T-helper 9 cell (primary cell): Measurements from ENCODE around the gene LEFTY1.
A peak's percentile ranks its signal among the peaks of the same experiment; 100 is the strongest.

Experiments used
- DNase-seq: peaks from one replicate; pipeline ENCODE4 v3.0.0-alpha.2; 2020

Gene LEFTY1

DNA sequence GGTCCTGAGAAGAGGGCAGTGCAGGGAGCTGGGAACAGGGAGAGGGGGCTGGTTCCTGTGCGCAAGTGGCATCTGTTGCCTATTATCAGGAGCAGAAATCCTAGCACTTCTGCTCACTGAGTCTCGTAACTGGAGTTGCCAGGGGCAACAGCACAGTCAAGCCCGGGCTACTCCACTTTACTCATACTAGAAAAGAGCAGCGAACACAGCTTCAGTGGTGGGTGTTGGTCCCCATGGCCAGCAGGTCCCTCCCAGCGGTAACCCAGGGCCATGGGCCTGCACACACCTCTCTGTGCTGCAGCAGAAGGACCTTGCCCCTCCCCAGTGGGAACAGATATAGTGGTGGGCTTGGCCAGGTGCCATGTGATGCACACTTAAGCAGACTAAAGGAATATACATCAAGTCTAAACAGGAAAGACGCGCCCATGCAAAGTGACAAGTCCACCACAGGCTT, 26.6 kb upstream of the LEFTY1 start:
- no peak for DNase-seq

- no peak for DNase-seq
Measured at GRCh38 chr1:225914947-225915346, 26.0 kb upstream of the LEFTY1 start.

- DNase-seq = no peak
Measured at GRCh38 chr1:225914391-225914790, 25.4 kb upstream of the LEFTY1 start.

- peak; percentile 71 for DNase-seq
Measured at GRCh38 chr1:225911191-225912130, 22.5 kb upstream of the LEFTY1 start.

DNA sequence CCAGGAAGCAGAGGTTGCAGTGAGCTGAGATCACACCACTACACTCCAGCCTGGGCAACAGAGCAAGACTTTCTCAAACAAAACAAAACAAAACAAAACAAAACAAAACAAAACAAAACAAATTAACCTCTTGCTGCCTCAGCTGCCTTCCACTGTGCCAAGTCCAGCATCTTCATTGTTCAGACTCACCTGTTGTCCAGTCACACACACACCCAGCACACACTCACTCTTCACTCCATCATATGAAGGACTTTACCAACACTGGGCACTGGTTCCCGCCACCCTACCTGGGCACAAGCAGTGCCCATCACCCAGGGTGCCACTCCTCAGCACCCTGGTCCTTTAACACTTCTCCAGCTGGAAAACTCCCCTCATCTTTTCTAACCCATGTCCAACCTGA, 20.5 kb upstream of the LEFTY1 start:
- no peak for DNase-seq

DNA sequence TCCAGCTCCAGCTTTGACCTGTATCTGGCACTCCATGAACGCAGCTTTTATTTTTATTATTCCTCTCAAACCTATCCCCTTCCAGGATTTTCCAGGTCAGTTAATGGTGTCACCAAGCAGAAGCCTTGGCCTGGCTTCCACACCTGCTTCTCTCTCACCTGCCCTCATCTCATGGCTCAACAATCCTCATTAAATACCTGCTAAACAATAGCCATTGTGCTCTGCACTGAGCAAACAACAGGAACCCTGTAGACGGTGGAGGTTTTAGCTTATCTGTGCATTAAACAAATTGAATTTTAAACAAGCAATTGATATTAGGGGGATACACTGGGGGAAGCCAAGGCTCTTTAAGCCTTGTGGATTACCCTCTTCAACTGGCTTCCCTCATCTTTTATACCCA, 19.8 kb upstream of the LEFTY1 start:
- no peak for DNase-seq

DNA sequence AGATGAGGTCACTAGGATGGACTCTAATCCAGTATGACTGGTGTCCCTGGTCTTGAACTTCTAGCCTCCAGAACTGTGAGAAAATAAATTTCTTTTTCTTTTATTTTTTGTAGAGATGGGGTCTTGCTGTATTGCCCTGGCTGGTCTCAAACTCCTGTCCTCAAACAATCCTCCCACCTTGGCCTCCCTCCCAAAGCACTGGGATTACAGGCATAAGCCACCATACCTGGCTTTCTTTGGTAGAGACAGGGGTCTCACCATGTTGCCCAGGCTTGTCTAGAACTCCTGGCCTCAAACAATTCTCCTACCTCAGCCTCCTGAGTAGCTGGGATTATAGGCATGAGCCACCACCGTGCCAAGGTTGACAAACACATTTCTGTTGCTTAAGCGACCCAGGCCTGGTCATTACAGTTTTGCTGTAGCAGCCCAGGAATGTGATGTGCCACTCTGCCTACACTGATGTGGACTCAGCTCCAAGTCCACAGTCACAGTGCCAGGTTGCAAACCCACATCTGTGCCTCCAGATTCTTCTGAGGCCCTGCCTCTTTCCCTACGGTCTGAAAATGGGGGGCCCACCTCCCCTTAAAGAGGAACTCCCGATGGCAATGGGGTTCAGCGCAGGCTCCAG, 19.2 kb upstream of the LEFTY1 start:
- no peak for DNase-seq

DNA sequence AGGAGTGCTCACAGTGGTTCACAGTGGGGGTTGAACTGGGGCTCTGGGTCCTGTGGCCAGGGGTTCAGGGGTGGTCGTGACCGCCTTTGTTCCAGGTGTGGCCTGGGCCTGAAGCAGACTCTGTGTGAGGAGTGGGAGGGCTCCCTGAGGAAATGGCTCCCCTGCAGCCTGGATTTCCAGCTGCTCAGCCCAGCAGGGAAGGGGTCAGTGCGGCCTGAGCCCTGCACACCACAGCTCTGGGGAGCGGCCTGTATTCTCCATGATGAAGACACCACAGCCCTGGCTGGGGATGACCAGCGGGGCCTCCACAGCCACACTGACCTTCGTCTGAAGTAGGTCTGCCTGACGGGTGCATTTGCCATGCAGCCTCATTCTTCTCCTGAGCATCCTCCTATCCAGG, 18.4 kb upstream of the LEFTY1 start:
- DNase-seq = no peak

DNA sequence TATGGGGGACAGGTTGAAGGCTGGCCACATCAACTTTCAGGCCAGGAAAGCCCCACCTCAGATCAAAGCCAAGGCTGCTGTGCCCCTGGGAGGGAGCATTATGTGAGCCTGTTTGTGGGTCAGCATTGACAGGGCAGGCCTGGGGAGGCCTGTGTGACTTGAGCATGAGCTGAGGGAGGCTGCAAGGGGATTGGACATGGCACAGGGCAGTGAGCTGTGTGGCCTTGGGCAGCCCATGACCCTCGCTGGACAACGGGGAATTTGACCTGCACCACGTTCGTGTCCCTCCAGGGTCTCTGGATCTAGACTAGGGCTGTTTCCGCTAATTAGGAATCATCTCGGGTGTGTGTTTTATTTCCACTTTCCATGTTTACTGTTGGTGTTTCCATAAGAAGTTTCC, 17.5 kb upstream of the LEFTY1 start:
- DNase-seq = no peak

- no peak for DNase-seq
Measured at GRCh38 chr1:225903623-225904022, 14.7 kb upstream of the LEFTY1 start.

DNA sequence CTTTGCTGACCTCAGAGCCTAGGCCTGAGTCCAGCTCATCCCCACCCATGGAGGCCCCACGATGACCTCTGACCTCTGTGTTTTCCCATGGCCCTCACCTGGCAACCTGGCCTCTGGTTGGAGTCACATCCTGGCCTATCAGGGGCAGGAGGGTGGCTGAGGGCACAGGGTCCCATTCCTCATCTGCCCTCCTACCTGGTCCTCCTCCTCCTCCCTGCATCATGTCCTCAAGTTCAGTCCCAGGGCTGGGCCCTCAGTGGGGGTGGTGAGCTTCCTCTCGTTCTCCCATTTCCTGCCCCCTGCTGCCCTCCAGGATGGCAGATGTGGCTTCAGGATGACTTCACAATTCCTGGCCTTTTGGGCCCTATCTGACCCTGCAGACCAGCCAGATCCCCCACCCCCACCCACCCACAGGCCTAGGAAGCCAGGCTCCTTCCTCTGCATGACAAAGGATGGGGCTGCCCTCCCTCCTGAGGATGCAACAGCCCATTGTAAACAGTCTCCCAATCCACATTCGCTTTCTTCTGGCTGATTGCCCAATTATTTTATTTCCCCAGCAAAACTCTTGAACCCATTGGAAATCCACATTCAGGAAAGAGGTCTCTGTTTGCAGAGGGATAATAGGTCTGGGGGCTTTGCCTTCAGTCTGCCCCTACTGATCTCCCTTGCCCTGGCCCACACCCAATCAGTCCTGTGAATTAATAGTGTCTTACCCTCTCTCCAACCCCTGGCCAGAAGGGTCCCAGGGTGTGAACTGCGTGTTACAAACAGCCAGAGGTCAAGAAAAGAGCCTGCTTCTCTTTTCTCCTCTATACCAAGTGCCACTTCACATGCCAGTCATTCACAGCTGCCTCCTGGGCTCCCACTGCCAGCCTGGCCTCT, 10.3 kb upstream of the LEFTY1 start:
- no peak for DNase-seq

DNA sequence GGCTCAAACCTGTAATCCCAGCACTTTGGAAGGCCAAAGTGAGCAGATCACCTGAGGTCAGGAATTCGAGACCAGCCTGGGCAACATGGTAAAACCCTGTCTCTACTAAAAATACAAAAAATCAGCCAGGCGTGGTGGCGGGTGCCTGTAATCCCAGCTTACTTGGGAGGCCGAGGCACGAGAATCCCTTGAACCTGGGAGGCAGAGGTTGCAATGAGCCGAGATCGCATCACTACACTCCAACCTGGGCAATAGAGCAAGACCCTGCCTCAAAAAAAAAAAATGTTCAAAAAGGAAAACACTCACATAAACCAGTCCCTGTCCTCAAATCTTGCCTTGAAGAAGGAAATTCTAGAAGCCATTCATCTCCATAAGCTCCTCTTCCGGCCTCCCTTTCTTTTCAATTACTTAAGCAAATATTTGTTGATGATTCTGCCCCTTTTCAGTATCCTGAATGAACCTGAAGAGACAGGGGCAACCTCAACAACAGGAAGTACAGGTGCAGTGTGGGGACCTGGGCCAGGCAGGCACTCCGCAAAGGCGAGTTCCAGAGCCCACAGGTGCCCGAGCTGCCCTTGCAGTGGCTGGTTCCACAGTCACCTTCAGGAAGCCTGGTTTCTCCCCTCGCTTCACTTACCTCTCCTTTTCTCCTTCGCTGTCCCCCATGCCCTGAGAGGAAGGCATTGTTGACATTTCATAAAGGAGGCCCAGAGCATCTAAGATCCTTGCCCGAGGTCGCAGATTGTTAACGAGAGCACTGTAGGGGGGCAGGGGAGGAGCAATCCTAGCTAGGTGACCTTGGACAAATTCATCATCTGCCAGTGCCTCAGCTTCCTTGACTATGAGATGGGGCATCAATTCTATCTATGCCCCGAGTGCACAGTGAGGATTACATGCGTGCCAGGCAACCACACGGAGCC, 8.9 kb upstream of the LEFTY1 start:
- no peak for DNase-seq

DNA sequence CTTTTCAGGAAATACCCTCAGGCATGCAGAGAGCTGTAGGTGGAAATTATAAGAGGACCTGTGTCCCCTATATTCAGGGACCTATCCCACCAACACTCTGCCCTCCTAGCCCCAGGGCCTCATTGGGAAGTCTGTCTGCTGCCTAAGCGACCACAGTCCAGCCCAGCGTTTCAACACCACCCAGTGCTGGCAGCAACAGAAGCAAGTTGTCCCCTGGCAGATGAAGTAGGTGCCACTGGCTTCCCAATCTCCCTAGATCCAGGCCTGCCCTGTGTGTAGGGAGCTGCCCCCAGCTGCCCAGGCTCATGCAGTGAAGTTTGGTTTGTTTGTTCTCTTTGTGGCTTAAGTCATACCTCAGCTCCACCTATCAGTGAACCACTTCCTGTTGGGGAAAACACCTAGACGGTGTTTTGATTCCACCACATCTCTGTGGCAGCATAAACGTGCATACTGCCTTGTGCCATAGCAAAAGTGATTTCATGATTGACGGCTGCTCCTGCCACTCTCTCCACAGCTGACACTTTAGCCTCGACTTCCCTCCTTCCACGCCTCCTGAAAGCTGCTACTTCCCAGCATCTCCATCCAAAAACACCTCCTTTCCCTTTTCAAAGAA, 8.1 kb upstream of the LEFTY1 start:
- DNase-seq = peak; percentile 54

GRCh38 chr1:225896494-225896893, 7.5 kb upstream of the LEFTY1 start:
- DNase-seq = no peak

GRCh38 chr1:225892307-225892706, 3.4 kb upstream of the LEFTY1 start:
- no peak for DNase-seq

DNA sequence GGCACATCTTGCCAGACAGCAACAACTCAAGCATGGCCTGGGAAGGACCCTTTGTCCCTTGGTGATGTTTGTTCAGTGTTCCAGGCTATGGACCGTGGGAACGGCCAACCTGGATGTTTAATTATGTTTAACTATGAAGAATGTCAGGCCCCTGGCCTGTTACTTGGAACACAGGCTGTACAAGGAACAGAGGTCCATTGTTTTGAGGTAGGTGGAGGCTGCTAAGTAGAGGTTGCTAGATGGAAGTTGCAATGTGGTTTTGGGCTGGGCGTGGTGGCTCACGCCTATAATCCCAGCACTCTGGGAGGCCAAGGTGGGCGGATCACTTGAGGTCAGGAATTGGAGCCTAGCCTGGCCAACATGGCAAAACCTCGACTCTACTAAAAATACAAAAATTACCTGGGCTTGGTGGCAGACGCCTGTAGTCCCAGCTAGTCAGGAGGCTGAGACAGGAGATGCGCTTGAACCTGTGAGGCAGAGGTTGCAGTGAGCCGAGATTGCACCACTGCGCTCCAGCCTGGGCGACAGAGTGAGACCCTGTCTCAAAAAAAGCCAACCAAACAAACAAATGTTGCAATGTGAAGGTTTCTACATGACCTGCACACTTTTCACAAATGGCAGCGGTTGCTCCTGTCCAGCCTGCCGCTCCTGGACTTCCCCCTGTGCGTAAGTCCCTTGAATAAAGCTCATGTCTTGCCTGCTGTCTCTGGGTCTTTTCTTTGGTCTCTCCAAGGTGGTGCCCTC, 2.5 kb upstream of the LEFTY1 start:
- no peak for DNase-seq

DNA sequence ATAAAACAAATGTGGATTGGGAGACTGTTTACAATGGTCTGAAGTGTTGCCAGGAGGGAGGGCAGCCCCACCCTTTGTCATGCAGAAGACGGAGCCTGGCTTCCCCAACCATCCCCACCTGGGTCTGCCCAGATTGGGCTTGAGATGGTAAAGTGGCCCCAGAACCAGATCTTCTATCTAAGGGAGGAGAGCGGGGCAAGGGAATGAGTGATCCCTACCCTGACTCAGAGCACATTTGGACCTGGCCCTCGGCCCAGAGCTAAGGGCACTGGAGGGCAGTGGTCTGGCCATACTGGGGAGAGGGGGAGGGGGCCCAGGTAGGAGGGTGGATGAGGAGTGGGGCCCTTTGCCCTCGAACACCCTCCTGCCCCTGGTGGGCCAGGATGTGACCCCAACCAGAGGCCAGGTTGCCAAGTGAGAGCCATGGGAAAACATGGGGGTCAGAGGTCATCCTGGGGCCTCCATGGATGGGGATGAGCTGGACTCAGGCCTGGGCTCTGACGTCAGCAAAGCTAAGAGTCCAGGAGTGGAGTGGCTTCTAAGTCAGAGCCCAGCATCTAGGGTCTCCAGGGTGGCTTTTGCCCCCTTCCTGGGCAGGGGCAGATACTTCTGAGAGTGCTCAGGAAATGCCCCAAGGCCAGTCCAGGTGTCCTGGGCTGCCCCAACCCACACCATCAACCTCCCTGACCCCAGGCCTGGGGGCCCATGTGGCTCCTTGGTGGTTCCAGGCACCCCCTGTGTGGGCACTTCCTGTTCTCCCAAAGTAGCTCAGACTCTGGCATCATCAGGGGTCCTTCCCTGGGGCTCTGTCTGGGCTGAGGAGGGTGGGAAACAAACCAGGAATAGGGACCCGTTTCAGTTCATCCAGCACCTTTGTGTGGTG, 1.6 kb upstream of the LEFTY1 start:
- DNase-seq = no peak

- no peak for DNase-seq
Measured at GRCh38 chr1:225889743-225890142, 797 bp upstream of the LEFTY1 start.

DNA sequence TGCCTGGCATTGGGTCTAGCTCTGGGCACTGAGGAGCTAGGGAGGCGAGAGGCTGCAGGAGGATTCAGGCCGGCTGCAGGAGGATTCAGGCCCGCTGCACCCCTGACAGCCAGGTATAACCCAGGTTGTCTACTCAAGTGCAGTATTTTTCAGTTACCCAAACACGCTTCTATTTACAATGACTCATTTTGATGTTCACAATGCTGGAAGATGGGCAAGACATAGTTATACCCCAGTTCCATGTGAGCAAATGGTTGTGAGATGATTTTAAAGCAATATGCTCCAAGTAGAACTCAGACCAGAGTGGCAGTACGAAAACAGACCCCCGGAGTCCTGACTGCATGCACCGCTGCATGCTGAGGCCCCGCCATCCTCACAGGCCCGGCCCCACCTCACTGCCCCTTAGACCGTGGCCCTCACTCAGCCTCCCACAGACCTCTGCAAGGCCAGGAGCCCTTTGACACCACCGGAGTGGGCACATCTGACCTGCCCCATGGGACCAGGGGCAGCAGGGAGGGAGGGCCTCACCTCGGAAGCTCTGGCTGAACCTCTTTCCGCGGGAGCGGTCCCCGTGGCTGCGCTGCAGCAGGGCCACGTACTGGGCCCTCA, 553 bp downstream of the LEFTY1 start:
- no peak for DNase-seq
